Upper lobe of left lung (tissue), 4 donors: ENCODE data around the gene THOC5.

Experiments used
- POLR2A ChIP-seq, 4 donors: fragments of 450-650 bp; IDR thresholded peaks; one replicate each; pipeline ENCODE4 v1.5.1; 2016 to 2017; ENCODE audit warnings: antibody characterized with exemption in 4 of 4, mild to moderate bottlenecking in 2 of 4
- POLR2AphosphoS5 ChIP-seq, 2 donors: sonication (generic); formaldehyde crosslinking; IDR thresholded peaks; one replicate each; pipeline ENCODE4 v1.5.1; 2017; ENCODE audit warnings: antibody characterized with exemption in 2 of 2
- TF ChIP-seq, protein P1 (sequence below), 6 experiments: fragments of 450-650 bp in 4 of 6; fragments of 200-600 bp in 2 of 6; sonication (generic) in 2 of 6; IDR thresholded peaks; one replicate each; pipeline ENCODE4 v1.5.1; 2016 to 2019; ENCODE audit warnings: antibody characterized with exemption in 6 of 6

DNA sequence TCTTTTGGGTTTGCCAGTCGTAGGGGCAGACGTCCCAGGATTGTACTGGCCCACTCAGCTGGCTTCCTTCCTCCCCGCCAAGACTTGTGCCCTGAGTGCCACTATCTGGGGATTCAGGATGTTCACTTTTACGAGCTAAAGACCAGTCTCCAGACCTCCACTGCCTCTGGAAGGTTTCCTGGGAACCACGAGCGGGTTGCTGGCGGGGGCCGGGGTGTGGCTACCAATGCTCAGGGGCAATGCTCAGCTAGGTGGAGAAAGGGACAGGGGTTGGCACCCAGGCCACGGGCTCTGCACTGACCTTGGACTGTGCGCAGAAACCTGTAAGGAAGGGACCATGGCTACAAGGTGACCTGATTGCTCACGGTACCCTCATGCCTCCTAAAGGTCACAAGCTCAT lies 71.3 kb downstream of the THOC5 start:
- TF ChIP-seq POLR2A (IDR thresholded peaks at IDR 0.05): no peak
- TF ChIP-seq, protein P1, sequence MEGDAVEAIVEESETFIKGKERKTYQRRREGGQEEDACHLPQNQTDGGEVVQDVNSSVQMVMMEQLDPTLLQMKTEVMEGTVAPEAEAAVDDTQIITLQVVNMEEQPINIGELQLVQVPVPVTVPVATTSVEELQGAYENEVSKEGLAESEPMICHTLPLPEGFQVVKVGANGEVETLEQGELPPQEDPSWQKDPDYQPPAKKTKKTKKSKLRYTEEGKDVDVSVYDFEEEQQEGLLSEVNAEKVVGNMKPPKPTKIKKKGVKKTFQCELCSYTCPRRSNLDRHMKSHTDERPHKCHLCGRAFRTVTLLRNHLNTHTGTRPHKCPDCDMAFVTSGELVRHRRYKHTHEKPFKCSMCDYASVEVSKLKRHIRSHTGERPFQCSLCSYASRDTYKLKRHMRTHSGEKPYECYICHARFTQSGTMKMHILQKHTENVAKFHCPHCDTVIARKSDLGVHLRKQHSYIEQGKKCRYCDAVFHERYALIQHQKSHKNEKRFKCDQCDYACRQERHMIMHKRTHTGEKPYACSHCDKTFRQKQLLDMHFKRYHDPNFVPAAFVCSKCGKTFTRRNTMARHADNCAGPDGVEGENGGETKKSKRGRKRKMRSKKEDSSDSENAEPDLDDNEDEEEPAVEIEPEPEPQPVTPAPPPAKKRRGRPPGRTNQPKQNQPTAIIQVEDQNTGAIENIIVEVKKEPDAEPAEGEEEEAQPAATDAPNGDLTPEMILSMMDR (IDR thresholded peaks at IDR 0.05): no peak
- TF ChIP-seq POLR2AphosphoS5 (IDR thresholded peaks at IDR 0.05): no peak
